ENCODE results near the gene BMPR1A.

BMPR1A gene

GRCh38 chr10:86753638-86754434, 2.6 kb upstream of the BMPR1A start:
- H3K27me3 ChIP-seq (ENCODE audit: low read depth, low read length): peaks cover 4% of the 10 kb centered on the region
- H3K4me3 ChIP-seq (ENCODE audit: low read depth in 1 of 2, low read length in 2 of 2): no peak overlapping the region
- no peaks in the 10 kb centered on the region for H3K9me3 ChIP-seq (ENCODE audit: control insufficient read depth in 1 of 2, low read length in 2 of 2)
- peak overlapping the region; percentile 17 for H3K27ac ChIP-seq (ENCODE audit: low read length)
- peaks cover 0 to 4% of the 10 kb centered on the region in 2 donors for H3K36me3 ChIP-seq (ENCODE audit: control insufficient read depth in 1 of 2, insufficient read depth in 2 of 2, low read length in 2 of 2)
- H3K4me1 ChIP-seq (ENCODE audit: control insufficient read depth in 1 of 2, insufficient read depth in 2 of 2, low read length in 2 of 2): peaks cover 0 to 15% of the 10 kb centered on the region in 2 donors

GRCh38 chr10:86755454-86755739, 1.0 kb upstream of the BMPR1A start:
- H3K27me3 ChIP-seq (ENCODE audit: low read depth, low read length): peaks cover 4% of the 10 kb centered on the region
- peaks cover 0 to 4% of the 10 kb centered on the region in 2 donors for H3K36me3 ChIP-seq (ENCODE audit: control insufficient read depth in 1 of 2, insufficient read depth in 2 of 2, low read length in 2 of 2)
- no peaks in the 10 kb centered on the region for H3K9me3 ChIP-seq (ENCODE audit: control insufficient read depth in 1 of 2, low read length in 2 of 2)
- H3K27ac ChIP-seq (ENCODE audit: low read length): peak overlapping the region; percentile 93
- peaks cover 0 to 15% of the 10 kb centered on the region in 2 donors for H3K4me1 ChIP-seq (ENCODE audit: control insufficient read depth in 1 of 2, insufficient read depth in 2 of 2, low read length in 2 of 2)
- H3K4me3 ChIP-seq (ENCODE audit: low read depth in 1 of 2, low read length in 2 of 2): peak overlapping the region; percentile 63 to 76

GRCh38 chr10:86755740-86756510, 494 bp upstream of the BMPR1A start:
- Histone ChIP-seq H3K36me3 (ENCODE audit: control insufficient read depth in 1 of 2, insufficient read depth in 2 of 2, low read length in 2 of 2) (peaks cover 0 to 4% of the 10 kb centered on the region in 2 donors), H3K27ac (ENCODE audit: low read length) (peak overlapping the region; percentile 93), H3K4me1 (ENCODE audit: control insufficient read depth in 1 of 2, insufficient read depth in 2 of 2, low read length in 2 of 2) (peaks cover 0 to 15% of the 10 kb centered on the region in 2 donors), H3K27me3 (ENCODE audit: low read depth, low read length) (peaks cover 4% of the 10 kb centered on the region), H3K9me3 (ENCODE audit: control insufficient read depth in 1 of 2, low read length in 2 of 2) (no peaks in the 10 kb centered on the region), H3K4me3 (ENCODE audit: low read depth in 1 of 2, low read length in 2 of 2) (peak overlapping the region; percentile 63 to 76)

GRCh38 chr10:86757113-86757972, 924 bp downstream of the BMPR1A start:
- H3K36me3 ChIP-seq (ENCODE audit: control insufficient read depth in 1 of 2, insufficient read depth in 2 of 2, low read length in 2 of 2): peaks cover 0 to 4% of the 10 kb centered on the region in 2 donors
- peaks cover 4% of the 10 kb centered on the region for H3K27me3 ChIP-seq (ENCODE audit: low read depth, low read length)
- no peaks in the 10 kb centered on the region for H3K9me3 ChIP-seq (ENCODE audit: control insufficient read depth in 1 of 2, low read length in 2 of 2)
- peak overlapping the region; percentile 97 for H3K27ac ChIP-seq (ENCODE audit: low read length)
- H3K4me3 ChIP-seq (ENCODE audit: low read depth in 1 of 2, low read length in 2 of 2): peak overlapping the region; percentile 75 to 85
- peaks cover 0 to 23% of the 10 kb centered on the region in 2 donors for H3K4me1 ChIP-seq (ENCODE audit: control insufficient read depth in 1 of 2, insufficient read depth in 2 of 2, low read length in 2 of 2)

- Histone ChIP-seq H3K9me3 (ENCODE audit: control insufficient read depth in 1 of 2, low read length in 2 of 2) (no peaks in the 10 kb centered on the region), H3K36me3 (ENCODE audit: control insufficient read depth in 1 of 2, insufficient read depth in 2 of 2, low read length in 2 of 2) (peaks cover 0 to 4% of the 10 kb centered on the region in 2 donors), H3K27me3 (ENCODE audit: low read depth, low read length) (peaks cover 4% of the 10 kb centered on the region), H3K4me3 (ENCODE audit: low read depth in 1 of 2, low read length in 2 of 2) (peak overlapping the region; percentile 75 to 85), H3K27ac (ENCODE audit: low read length) (peak overlapping the region; percentile 97), H3K4me1 (ENCODE audit: control insufficient read depth in 1 of 2, insufficient read depth in 2 of 2, low read length in 2 of 2) (peaks cover 0 to 14% of the 10 kb centered on the region in 2 donors)
Measured at GRCh38 chr10:86758189-86759072, 2.0 kb downstream of the BMPR1A start.

- peak overlapping the region; percentile 75 to 85 for H3K4me3 ChIP-seq (ENCODE audit: low read depth in 1 of 2, low read length in 2 of 2)
Measured at GRCh38 chr10:86759073-86759672, 2.8 kb downstream of the BMPR1A start.

GRCh38 chr10:86763404-86763803, 7.0 kb downstream of the BMPR1A start:
- Histone ChIP-seq H3K4me3 (ENCODE audit: low read depth in 1 of 2, low read length in 2 of 2) (no peak overlapping the region), H3K36me3 (ENCODE audit: control insufficient read depth in 1 of 2, insufficient read depth in 2 of 2, low read length in 2 of 2) (no peaks in the 10 kb centered on the region), H3K9me3 (ENCODE audit: control insufficient read depth in 1 of 2, low read length in 2 of 2) (no peaks in the 10 kb centered on the region), H3K27me3 (ENCODE audit: low read depth, low read length) (no peaks in the 10 kb centered on the region), H3K4me1 (ENCODE audit: control insufficient read depth in 1 of 2, insufficient read depth in 2 of 2, low read length in 2 of 2) (peaks cover 0 to 38% of the 10 kb centered on the region in 2 donors), H3K27ac (ENCODE audit: low read length) (no peak overlapping the region)

More at GRCh38 chr10:86759073-86759672, 2.8 kb downstream of the BMPR1A start:
- Histone ChIP-seq H3K36me3 (ENCODE audit: control insufficient read depth in 1 of 2, insufficient read depth in 2 of 2, low read length in 2 of 2) (peaks cover 0 to 4% of the 10 kb centered on the region in 2 donors), H3K9me3 (ENCODE audit: control insufficient read depth in 1 of 2, low read length in 2 of 2) (no peaks in the 10 kb centered on the region), H3K27me3 (ENCODE audit: low read depth, low read length) (peaks cover 4% of the 10 kb centered on the region), H3K4me1 (ENCODE audit: control insufficient read depth in 1 of 2, insufficient read depth in 2 of 2, low read length in 2 of 2) (peaks cover 0 to 10% of the 10 kb centered on the region in 2 donors), H3K27ac (ENCODE audit: low read length) (peak overlapping the region; percentile 97)

GRCh38 chr10:86765548-86765947, 9.1 kb downstream of the BMPR1A start:
- Histone ChIP-seq H3K9me3 (ENCODE audit: control insufficient read depth in 1 of 2, low read length in 2 of 2) (no peaks in the 10 kb centered on the region), H3K36me3 (ENCODE audit: control insufficient read depth in 1 of 2, insufficient read depth in 2 of 2, low read length in 2 of 2) (no peaks in the 10 kb centered on the region), H3K27ac (ENCODE audit: low read length) (no peak overlapping the region), H3K27me3 (ENCODE audit: low read depth, low read length) (no peaks in the 10 kb centered on the region), H3K4me3 (ENCODE audit: low read depth in 1 of 2, low read length in 2 of 2) (no peak overlapping the region), H3K4me1 (ENCODE audit: control insufficient read depth in 1 of 2, insufficient read depth in 2 of 2, low read length in 2 of 2) (peaks cover 4 to 59% of the 10 kb centered on the region in 2 donors)

- H3K4me1 ChIP-seq (ENCODE audit: control insufficient read depth in 1 of 2, insufficient read depth in 2 of 2, low read length in 2 of 2): peaks cover 4 to 53% of the 10 kb centered on the region in 2 donors
- no peaks in the 10 kb centered on the region for H3K36me3 ChIP-seq (ENCODE audit: control insufficient read depth in 1 of 2, insufficient read depth in 2 of 2, low read length in 2 of 2)
- no peaks in the 10 kb centered on the region for H3K9me3 ChIP-seq (ENCODE audit: control insufficient read depth in 1 of 2, low read length in 2 of 2)
- no peak overlapping the region for H3K27ac ChIP-seq (ENCODE audit: low read length)
- no peaks in the 10 kb centered on the region for H3K27me3 ChIP-seq (ENCODE audit: low read depth, low read length)
- no peak overlapping the region for H3K4me3 ChIP-seq (ENCODE audit: low read depth in 1 of 2, low read length in 2 of 2)
Measured at GRCh38 chr10:86768412-86769062, 12.1 kb downstream of the BMPR1A start.

- Histone ChIP-seq H3K9me3 (ENCODE audit: control insufficient read depth in 1 of 2, low read length in 2 of 2) (no peaks in the 10 kb centered on the region), H3K4me1 (ENCODE audit: control insufficient read depth in 1 of 2, insufficient read depth in 2 of 2, low read length in 2 of 2) (peaks cover 4 to 51% of the 10 kb centered on the region in 2 donors), H3K27me3 (ENCODE audit: low read depth, low read length) (no peaks in the 10 kb centered on the region), H3K4me3 (ENCODE audit: low read depth in 1 of 2, low read length in 2 of 2) (no peak overlapping the region), H3K36me3 (ENCODE audit: control insufficient read depth in 1 of 2, insufficient read depth in 2 of 2, low read length in 2 of 2) (no peaks in the 10 kb centered on the region), H3K27ac (ENCODE audit: low read length) (no peak overlapping the region)
Measured at GRCh38 chr10:86769991-86770390, 13.6 kb downstream of the BMPR1A start.
